Measurements from ENCODE around the gene SLC12A1. TPM values are rescaled to one million over a fixed set of nuclear protein-coding genes. Genes with fewer than 3 reads are reported as not detected.

Gene SLC12A1
- total RNA-seq, 1 donor from 2014 or later: 0.13 TPM

Other genes with a start within 250 kb of the SLC12A1 start
- gene SLC24A5, start 85.3 kb upstream of the SLC12A1 start, total RNA-seq: 0.16 TPM in 1 of 3 replicates, not detected in the others
- gene MYEF2, start 28.0 kb upstream of the SLC12A1 start, total RNA-seq: 104 to 111 TPM (median 104 TPM) in 3 replicates
- gene CTXN2, start 14.6 kb upstream of the SLC12A1 start, total RNA-seq: 0.18 to 0.25 TPM in 2 of 3 replicates, not detected in the other
- gene DUT, start 125.1 kb downstream of the SLC12A1 start, total RNA-seq: 78.7 to 81.2 TPM (median 79.7 TPM) in 3 replicates

Measured in mesothelial cell of epicardium (in vitro differentiated cells).